Skeletal muscle cell (primary cell): ENCODE measurements around the gene TYW5.
"Not testable (repeated sequence)": the region's sequence is repeated elsewhere in the genome, so short reads cannot be mapped to it uniquely, and the experiment has no call there.

Experiments used
- DNase-seq: peaks from one replicate; pipeline ENCODE4 v3.0.0-alpha.2; 2010; ENCODE audit warnings: low read depth
- H3K4me3 ChIP-seq: 2 replicates; pipeline ENCODE4 v1.5.1; 2011; ENCODE audit warnings: low read depth, mild to moderate bottlenecking, control low read depth, low read length, moderate library complexity

TYW5 gene

GRCh38 chr2:199928226-199928625 is 27.1 kb downstream of the TYW5 start:
- no peak for DNase-seq

DNA sequence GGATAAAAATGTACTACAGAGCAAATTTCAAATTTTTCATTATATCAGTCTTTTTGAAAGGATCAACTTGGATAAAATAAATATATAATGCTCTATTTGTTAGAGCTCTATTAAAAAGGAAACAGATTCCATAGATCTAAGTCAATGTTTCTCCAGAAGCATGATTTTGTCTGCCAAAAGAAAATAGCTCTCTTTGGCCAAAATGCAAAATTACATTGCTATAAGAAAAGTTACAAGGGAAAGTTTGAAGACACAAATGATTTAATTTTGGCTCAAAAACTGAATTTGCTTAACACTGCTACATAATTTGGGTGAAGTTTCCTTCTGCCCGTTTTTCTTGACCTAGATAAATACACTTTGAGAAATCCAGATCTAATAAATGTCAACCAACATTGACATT is 28.5 kb downstream of the TYW5 start:
- no peak for DNase-seq
- H3K4me3 ChIP-seq = no peak overlapping the region

More at GRCh38 chr2:199928226-199928625, 27.1 kb downstream of the TYW5 start:
- no peak overlapping the region for H3K4me3 ChIP-seq

DNA sequence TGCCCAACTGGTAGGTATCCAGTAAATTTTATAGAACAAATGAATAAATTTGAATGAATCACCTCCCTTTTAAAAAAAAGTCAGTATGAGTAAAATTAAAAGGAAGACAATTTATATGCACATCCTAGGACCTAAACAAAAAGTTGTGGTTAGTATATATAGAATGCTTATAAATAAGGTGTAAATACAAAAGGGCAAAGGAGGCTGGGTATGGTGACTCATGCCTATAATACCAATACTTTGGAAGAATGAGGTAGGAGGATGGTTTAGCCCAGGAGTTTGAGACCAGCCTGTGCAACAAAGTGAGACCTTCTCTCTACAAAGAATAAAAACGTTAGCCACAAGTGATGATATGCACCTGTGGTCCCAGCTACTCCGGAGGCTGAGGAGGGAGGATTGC is 31.4 kb downstream of the TYW5 start:
- H3K4me3 ChIP-seq = no peak overlapping the region
- DNase-seq = no peak

GRCh38 chr2:199922856-199923255 is 32.4 kb downstream of the TYW5 start:
- no peak overlapping the region for H3K4me3 ChIP-seq
- DNase-seq = no peak

- no peak for DNase-seq
- no peak overlapping the region for H3K4me3 ChIP-seq
Measured at GRCh38 chr2:199916980-199917379, 38.3 kb downstream of the TYW5 start.

DNA sequence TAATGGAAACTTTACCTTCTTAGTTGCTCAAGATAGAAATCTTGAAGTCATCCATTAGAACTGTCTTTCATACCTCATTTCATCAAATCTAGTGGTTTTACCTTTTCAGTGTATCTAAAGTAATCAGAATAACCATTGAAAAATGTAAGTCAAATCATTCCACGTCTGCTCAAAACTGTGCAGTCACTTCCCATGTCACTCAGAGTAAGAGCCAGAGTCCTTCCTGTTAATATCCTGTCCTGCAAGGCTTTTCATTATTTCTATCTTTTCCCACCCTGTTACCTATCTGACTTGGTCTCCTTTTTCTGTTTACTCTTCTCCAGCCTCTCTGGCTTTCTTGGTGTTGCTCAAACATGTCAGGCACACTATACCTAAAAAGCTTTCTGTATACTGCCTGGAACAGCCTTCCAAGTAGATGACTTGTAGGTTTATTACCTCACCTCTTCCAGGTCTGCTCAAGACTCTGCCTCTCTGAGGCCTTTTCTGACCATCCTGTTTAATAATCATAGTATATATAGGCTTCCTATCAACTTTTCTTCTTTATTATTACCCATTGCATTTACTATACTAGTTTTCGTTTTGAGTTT is 40.8 kb downstream of the TYW5 start:
- no peak overlapping the region for H3K4me3 ChIP-seq
- no peak for DNase-seq

- not testable (repeated sequence) for DNase-seq
- peak overlapping the region; percentile 96 for H3K4me3 ChIP-seq
Measured at GRCh38 chr2:199912553-199913114, 42.7 kb downstream of the TYW5 start.

- DNase-seq = no peak
- peak overlapping the region; percentile 96 for H3K4me3 ChIP-seq
Measured at GRCh38 chr2:199911877-199912161, 43.5 kb downstream of the TYW5 start.

GRCh38 chr2:199911052-199911876 is 44.0 kb downstream of the TYW5 start, which contains the start of gene C2orf69:
C2orf69 (plus strand) TSS chr2:199911293; CDS start chr2:199911439, 146 bp downstream.
- peak; percentile 86 for DNase-seq
- H3K4me3 ChIP-seq = peak within 1 kb of the TSS; percentile 96

GRCh38 chr2:199910338-199911051 is 44.8 kb downstream of the TYW5 start:
- no peak for DNase-seq

DNA sequence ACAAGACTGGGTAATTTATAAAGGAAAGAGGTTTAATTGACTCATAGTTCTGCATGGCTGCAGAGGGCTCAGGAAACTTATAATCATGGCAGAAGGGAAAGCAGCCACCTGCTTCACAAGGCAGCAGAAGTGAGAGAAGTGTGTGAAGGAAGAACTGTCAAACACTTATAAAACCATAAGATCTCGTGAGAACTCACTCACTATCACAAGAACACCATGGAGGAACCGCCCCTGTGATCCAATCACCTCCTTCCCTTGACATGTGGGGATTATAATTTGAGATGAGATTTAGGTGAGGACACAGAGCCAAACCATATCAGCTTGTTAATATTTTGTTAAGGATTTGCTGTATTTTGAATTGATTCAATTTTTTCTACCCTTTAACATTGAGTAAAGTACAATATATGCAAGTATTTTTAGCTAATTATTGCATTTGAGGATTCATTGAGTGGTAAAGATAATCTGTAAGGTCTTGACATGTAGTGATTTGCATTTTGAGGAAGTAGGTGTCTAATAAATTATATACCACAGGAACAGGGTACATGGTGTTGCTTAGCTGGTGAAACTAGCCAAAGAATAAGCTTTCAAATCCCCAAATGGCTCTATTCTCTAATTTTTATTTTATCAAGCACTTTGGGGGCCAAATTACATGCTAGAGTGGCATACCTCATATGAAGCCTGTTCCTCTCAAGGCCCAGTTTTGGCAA is 48.1 kb downstream of the TYW5 start:
- H3K4me3 ChIP-seq = no peak overlapping the region
- no peak for DNase-seq

More at GRCh38 chr2:199910338-199911051, 44.8 kb downstream of the TYW5 start:
- H3K4me3 ChIP-seq = peak overlapping the region; percentile 96

GRCh38 chr2:199903111-199903510 is 52.2 kb downstream of the TYW5 start:
- DNase-seq = no peak
- H3K4me3 ChIP-seq = no peak overlapping the region

DNA sequence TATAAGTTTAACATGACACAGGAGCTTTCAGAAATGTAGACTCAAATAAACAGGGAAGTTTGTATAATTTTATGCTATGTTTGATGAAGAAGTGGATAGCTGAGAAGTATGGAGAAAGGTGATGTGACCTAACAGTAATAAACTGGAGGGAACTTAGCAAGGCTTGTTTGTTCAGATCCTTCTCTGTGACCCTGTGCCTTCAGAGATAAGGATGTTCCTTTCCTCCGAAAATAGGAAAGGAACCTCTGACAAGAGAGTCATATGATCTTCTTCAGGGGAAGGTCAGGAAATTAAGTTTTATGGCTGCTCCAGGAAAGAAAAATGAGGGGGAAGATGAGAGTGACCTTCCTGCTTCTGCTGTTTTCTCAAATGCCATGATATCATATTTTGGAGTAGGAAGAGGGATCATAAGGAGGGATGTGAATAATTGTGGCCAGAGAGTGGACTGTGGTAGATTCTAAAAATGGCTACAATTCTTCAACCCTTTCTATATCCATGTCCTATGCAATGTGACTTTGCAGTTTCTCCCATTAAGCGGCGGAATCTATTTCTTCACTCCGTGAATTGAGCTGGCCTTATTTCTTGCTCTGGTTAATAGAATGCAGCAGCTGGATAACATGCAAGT is 52.7 kb downstream of the TYW5 start:
- no peak for DNase-seq

DNA sequence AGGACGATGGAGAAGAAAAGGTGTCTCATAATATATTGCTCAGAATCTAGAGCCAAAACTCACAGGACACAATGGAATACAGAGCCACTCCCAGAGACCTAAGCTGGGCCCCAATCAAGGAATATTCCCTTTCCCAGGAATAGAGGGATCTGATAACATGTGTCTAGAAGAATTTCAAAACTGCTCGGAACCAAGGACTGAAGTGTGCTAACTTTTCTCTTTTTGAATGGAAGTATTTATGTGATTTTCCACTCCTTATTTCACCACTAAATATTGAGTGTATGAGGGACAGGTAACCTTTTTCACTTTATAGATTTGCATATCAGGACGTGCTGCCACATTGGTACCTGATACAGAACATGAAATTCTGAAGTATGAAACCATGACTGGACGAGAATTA is 53.3 kb downstream of the TYW5 start:
- H3K4me3 ChIP-seq = no peak overlapping the region
- no peak for DNase-seq

More for the DNA sequence above, 52.7 kb downstream of the TYW5 start:
- no peak overlapping the region for H3K4me3 ChIP-seq

- DNase-seq = no peak
- no peak overlapping the region for H3K4me3 ChIP-seq
Measured at GRCh38 chr2:199896617-199897016, 58.7 kb downstream of the TYW5 start.

- no peak overlapping the region for H3K4me3 ChIP-seq
- no peak for DNase-seq
Measured at GRCh38 chr2:199895406-199895805, 59.9 kb downstream of the TYW5 start.

DNA sequence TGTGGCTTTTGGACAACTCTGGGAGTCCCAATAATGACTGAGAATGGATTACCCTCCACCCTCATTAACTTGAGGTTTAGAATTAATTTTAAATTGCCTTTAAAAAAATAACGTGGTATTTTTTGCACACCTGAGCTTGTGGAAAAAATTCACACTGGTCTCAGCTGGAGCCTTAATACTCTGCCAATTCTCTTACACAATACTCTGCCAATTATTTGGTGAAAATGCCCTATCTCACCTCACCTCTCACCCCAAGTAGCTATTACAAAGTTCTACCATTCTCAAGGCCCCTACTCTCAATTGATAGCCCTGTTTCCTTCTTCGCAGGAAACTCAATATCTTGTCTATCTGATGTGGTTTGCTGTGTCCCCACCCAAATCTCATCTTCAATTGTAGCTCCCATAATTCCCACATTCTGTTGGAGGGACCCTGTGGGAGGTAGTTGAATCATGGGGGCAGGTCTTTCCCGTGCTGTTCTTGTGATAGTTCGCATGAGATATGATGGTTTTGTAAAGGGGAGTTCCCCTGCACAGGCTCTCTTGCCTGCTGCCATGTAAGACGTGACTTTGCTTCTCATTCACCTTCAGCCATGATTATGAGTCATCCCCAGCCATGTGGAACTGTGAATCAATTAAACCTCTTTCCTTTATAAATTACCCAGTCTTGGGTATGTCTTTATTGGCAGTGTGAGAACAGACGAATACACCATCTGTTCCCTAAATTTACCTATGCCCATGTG is 71.6 kb downstream of the TYW5 start:
- no peak for DNase-seq
- H3K4me3 ChIP-seq = no peak overlapping the region

DNA sequence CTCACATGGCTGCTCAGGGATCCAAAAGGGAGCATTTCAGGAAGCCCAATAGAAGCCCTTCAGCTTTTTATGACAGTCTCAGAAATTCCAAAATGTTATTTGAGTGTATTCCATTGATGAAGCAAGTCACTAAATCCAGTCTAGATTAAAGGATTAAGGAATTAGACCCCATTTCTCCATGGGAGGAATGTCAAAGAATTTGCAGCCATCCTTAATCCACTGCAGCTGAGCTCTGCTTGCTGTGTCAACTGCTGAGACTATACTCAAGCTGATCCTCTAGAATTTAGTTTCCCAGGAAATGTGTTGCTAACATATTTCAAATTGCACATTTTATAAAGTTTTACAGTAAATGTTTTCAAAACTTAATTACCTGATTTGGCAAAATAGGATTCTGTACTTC is 72.6 kb downstream of the TYW5 start:
- no peak overlapping the region for H3K4me3 ChIP-seq
- DNase-seq = no peak
